AG04449 (cell line): Measurements from ENCODE around the gene STRN.
"Not testable (repeated sequence)": the region's sequence is repeated elsewhere in the genome, so short reads cannot be mapped to it uniquely, and the experiment has no call there.

Experiments
- CTCF ChIA-PET: fragments of 350-600 bp; formaldehyde crosslinking; extraction: SDS; loops from one replicate; lab custom pipeline; 2021; ENCODE audit warnings: antibody characterized with exemption; lab: Yijun Ruan, JAX
- POLR2A ChIA-PET: fragments of 400-600, 350-600 bp; formaldehyde crosslinking; extraction: SDS; loops from one replicate; lab custom pipeline; 2020; ENCODE audit warnings: antibody characterized with exemption, inconsistent platforms; lab: Yijun Ruan, JAX
- DNase-seq: peaks from one replicate; pipeline ENCODE4 v3.0.0-alpha.2; 2010; ENCODE audit warnings: low read depth, low spot score
- H3K4me3 ChIP-seq: 2 replicates; pipeline ENCODE4 v1.5.1; 2011; ENCODE audit warnings: low read depth, mild to moderate bottlenecking, control low read depth, low read length
- TF ChIP-seq, protein P1 (sequence below): IDR thresholded peaks from one replicate; pipeline ENCODE4 v1.5.1; 2011; ENCODE audit warnings: mild to moderate bottlenecking, moderate library complexity, low read length, control low read depth, inconsistent platforms; ENCODE audit not compliant: insufficient read depth; ENCODE audit errors: missing control alignments

Gene STRN

GRCh38 chr2:36834203-36834602 is 132.1 kb downstream of the STRN start:
- no peak overlapping the region for H3K4me3 ChIP-seq
- no peak for DNase-seq
- TF ChIP-seq, protein P1, sequence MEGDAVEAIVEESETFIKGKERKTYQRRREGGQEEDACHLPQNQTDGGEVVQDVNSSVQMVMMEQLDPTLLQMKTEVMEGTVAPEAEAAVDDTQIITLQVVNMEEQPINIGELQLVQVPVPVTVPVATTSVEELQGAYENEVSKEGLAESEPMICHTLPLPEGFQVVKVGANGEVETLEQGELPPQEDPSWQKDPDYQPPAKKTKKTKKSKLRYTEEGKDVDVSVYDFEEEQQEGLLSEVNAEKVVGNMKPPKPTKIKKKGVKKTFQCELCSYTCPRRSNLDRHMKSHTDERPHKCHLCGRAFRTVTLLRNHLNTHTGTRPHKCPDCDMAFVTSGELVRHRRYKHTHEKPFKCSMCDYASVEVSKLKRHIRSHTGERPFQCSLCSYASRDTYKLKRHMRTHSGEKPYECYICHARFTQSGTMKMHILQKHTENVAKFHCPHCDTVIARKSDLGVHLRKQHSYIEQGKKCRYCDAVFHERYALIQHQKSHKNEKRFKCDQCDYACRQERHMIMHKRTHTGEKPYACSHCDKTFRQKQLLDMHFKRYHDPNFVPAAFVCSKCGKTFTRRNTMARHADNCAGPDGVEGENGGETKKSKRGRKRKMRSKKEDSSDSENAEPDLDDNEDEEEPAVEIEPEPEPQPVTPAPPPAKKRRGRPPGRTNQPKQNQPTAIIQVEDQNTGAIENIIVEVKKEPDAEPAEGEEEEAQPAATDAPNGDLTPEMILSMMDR = no peak
- POLR2A ChIA-PET = no interaction called here
- CTCF ChIA-PET = no interaction called here

GRCh38 chr2:36831185-36831584 is 135.2 kb downstream of the STRN start:
- H3K4me3 ChIP-seq = no peak overlapping the region
- TF ChIP-seq, protein P1 = no peak
- no peak for DNase-seq
- POLR2A ChIA-PET = no interaction called here
- CTCF ChIA-PET = interaction anchor here (1.2 kb wide), 1 partner anchor 46 kb away, joined by 3 read pairs; no protein-coding TSS in a partner anchor

- CTCF ChIA-PET = interaction anchor here (0.6 to 1.0 kb wide), 2 partner anchors 39 to 247 kb away, joined by 4 to 6 read pairs; no protein-coding TSS in a partner anchor
- POLR2A ChIA-PET, H3K4me3 ChIP-seq, DNase-seq: not testable (repeated sequence)
Measured at GRCh38 chr2:36824683-36825082, 141.7 kb downstream of the STRN start.

DNA sequence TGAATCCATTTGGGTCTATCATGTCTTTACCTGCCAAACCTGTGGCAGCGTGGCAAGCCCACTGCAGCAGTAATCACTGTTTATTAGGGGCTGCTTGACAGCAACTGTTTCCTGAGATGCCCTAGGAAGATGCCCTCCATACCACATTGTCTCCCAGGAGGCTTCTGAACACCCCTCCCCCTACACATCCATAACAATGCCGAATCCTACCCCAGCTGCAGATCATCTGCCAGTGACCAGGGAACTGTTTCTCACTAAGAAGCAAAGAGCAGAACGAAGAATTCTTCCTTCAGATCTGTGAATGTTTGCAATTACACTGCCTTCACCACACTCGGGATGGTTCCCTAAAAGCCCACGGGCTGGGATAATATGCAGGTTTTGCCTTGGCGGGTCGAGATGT is 142.1 kb downstream of the STRN start:
- no peak overlapping the region for H3K4me3 ChIP-seq
- no peak for DNase-seq
- CTCF ChIA-PET = interaction anchor here (1.0 kb wide), 1 partner anchor 39 kb away, joined by 6 read pairs; no protein-coding TSS in a partner anchor
- TF ChIP-seq, protein P1 = no peak
- POLR2A ChIA-PET = no interaction called here

- CTCF ChIA-PET = interaction anchor here (1.0 kb wide), 1 partner anchor 38 kb away, joined by 6 read pairs; no protein-coding TSS in a partner anchor
- no peak overlapping the region for H3K4me3 ChIP-seq
- POLR2A ChIA-PET = no interaction called here
- TF ChIP-seq, protein P1 = no peak
- no peak for DNase-seq
Measured at GRCh38 chr2:36823862-36824261, 142.5 kb downstream of the STRN start.

- ChIA-PET POLR2A (no interaction called here), CTCF (interaction anchor here (0.6 to 1.3 kb wide), 3 partner anchors 16 to 42 kb away, joined by 3 to 4 read pairs (median 3); no protein-coding TSS in a partner anchor)
- H3K4me3 ChIP-seq = no peak overlapping the region
- TF ChIP-seq, protein P1 = no peak
- DNase-seq = no peak
Measured at GRCh38 chr2:36820942-36821605, 145.3 kb downstream of the STRN start.
